Epithelial cell of proximal tubule (primary cell): ENCODE measurements around the gene AP1S3. TPM values are rescaled to one million over a fixed set of nuclear protein-coding genes. Genes with fewer than 3 reads are reported as not detected.

Experiments
- DNase-seq: peaks from one replicate; pipeline ENCODE4 v3.0.0-alpha.2; 2011; ENCODE audit warnings: low read depth
- H3K4me3 ChIP-seq: 2 replicates; pipeline ENCODE4 v1.5.1; 2011; ENCODE audit warnings: low read depth, mild to moderate bottlenecking, low read length
- CTCF ChIP-seq: conservative IDR thresholded peaks from 2 replicates; pipeline ENCODE4 v1.5.1; 2012; ENCODE audit warnings: low read depth, mild to moderate bottlenecking, low read length
- total RNA-seq: library from RNA; depleted of rRNA; stranded (reverse); fragments of >200 nt; gene quantifications from 2 replicates; pipeline ENCODE4 v1.2.3, GENCODE V29; 2015

The AP1S3 gene
- total RNA-seq, 1 donor from 2014 or later: 28.8 TPM

- no peak for TF ChIP-seq CTCF
- DNase-seq: no peak
- no peak overlapping the region for H3K4me3 ChIP-seq
These were observed 17.4 kb upstream of the AP1S3 start for GRCh38 chr2:223854741-223855140.

- TF ChIP-seq CTCF: no peak
- no peak for DNase-seq
- H3K4me3 ChIP-seq: no peak overlapping the region
These were observed 16.0 kb upstream of the AP1S3 start for GRCh38 chr2:223853425-223853837.

GRCh38 chr2:223852281-223852795 is 15.0 kb upstream of the AP1S3 start:
- TF ChIP-seq CTCF: no peak
- DNase-seq: no peak

GRCh38 chr2:223847410-223847809 is 10.0 kb upstream of the AP1S3 start:
- TF ChIP-seq CTCF: no peak
- no peak for DNase-seq
- H3K4me3 ChIP-seq: no peak overlapping the region

More at GRCh38 chr2:223852281-223852795, 15.0 kb upstream of the AP1S3 start:
- no peak overlapping the region for H3K4me3 ChIP-seq

- TF ChIP-seq CTCF: no peak
- no peak overlapping the region for H3K4me3 ChIP-seq
- DNase-seq: peak; percentile 79
These were observed 9.1 kb upstream of the AP1S3 start for GRCh38 chr2:223846515-223846914.

- TF ChIP-seq CTCF: no peak
- DNase-seq: no peak
- H3K4me3 ChIP-seq: no peak overlapping the region
These were observed 4.2 kb upstream of the AP1S3 start for GRCh38 chr2:223841436-223842190.
